Glomerular endothelial cell (primary cell): ENCODE results near the gene SLC43A3. TPM values are rescaled to one million over a fixed set of nuclear protein-coding genes. Genes with fewer than 3 reads are reported as not detected.

Experiments
- DNase-seq: peaks from one replicate; pipeline ENCODE4 v3.0.0-alpha.2; 2011; ENCODE audit warnings: low read depth, low spot score; ENCODE audit errors: extremely low read depth
- total RNA-seq: library from RNA; depleted of rRNA; stranded (reverse); fragments of >200 nt; gene quantifications from 2 replicates; pipeline ENCODE4 v1.2.3, GENCODE V29; 2015

The SLC43A3 gene
- total RNA-seq, 1 donor from 2014 or later, result 29.7 TPM

DNA sequence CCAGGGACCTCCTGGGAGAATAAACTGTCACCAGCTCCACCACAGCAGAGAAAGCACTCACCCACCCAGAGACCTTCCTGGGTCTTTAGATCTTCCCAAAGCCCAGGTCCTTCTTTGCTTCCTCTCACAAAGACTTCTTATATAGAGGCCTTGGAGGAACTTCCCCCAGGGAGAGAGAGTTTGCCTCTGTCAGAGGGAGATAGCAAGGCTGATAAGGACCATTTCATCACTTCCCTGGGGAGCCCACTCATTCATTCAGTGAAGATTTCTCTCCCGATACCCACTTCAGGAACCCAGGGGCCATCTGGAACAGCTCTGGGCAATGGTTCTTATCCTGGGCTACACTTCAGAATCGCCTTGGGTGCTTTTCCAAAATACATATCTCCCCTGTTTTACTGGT lies 36.4 kb downstream of the SLC43A3 start, which contains the start of gene PRG2:
TSS of gene PRG2 (minus strand) at position 116 of the 400 bp plus-strand sequence. CDS start 706 bp downstream, outside the sequence.
- no peak for DNase-seq

DNA sequence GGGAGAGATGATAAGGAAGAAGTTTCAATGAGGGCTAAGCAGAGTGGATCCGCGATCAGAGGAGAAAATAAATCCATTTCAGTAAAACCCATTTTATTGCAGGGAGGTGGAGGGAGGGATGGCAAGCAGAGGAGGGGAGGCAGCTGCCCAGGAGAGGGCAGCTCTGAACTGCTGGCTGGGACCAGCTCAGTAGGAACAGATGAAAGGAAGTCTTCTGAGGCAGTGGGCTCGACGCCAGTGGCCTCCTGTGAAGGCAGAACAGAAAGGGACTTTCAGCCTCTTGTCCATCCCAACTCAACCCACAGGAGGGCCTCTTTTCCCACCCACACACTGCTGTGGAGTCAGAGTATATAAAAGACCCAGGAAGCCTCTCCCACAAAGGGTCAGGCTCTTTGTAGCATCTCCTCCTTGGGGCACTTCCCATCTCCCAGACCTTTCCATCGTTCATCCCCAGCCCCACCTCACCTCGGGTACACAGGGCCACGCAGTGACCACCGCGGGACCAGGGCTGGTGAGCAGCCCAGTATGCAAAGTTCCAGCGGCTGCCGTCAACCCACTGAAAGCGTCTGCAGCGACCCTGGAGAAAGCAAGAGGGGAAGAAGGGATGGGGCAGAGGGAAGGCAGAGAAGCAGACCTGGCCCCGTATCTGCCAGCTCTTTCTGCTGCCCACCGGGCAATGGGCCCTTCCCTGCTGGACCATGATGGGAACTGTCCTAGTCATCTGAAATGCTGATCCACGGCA lies 39.5 kb downstream of the SLC43A3 start:
- DNase-seq, result no peak

DNA sequence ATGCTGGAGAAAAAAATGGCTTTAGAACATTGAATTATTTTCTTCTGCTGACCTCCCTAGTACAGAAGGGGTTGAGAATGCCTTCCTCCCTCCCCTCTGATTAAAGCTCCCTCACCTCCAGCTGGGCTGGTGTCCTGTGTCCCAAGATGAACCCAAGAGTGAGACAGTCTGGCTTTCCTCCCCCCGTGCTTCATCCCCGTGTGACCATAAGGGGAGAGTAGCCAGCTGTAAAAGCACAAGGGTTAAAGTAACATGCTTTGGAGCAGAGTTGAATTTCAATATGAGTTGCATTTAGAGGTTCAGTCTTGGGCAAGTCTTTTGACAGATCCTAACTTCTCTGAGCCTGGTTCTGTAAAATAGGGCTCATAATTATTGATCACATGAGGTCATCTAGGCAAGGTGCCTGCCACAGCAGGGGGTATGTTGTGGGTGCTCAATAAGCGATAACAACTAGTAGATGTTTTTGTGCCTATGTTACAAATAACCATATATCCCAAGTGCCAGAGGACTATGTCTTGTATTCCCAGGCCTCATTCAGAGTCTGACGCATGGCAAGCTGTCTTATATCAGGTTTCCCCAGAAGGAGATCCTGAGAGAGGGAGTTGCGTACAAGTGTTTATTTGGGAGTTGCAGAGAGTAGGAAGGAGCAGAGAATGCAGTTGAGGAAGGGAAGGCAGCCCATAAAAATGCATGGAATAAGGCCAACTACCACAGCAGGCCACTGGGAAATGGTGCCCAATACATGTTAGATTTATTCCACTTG lies 40.6 kb downstream of the SLC43A3 start:
- no peak for DNase-seq

DNA sequence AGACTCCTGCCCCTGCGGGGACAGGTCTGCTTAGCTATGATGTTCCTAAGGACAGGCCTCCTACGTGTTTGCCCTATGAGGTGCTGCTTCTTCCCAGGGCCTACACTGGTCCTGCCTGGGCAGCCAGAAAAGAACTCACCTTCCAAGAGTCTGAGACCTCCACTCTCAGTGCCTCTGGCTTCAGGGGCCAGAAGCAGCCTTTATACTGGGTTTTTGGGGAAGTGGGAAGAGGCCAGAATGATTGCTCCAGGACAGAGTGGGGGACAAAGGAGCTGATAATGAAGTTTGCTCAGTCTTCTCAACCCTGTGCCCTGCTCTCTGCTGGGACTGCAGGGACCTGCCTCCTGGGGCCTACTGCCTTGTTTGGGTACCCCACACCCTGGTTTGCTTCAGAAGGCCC lies 45.9 kb downstream of the SLC43A3 start, which contains the start of gene PRG3:
TSS of gene PRG3 (minus strand) at position 176 of the 400 bp plus-strand sequence. CDS start 442 bp downstream, outside the sequence.
- no peak for DNase-seq

DNA sequence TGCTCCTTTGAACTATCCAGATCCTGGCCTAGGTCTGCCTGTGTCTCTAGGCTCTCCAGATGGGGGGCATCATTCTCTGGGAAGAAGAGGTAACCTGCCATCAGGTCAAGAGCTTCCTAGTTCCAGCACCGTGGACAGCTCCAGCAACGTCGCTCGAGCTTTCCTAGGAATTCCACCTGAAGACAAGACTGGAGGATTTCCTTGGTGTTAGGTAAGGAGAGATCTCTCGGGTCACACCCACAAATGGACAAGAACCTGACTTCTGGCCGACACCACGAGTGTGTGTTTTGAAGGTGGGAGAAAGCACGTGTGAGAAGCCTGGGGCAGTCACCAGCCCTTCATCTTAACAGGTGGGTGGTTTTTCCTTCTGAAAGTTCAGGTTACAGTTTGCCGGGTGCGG lies 47.2 kb downstream of the SLC43A3 start:
- no peak for DNase-seq

DNA sequence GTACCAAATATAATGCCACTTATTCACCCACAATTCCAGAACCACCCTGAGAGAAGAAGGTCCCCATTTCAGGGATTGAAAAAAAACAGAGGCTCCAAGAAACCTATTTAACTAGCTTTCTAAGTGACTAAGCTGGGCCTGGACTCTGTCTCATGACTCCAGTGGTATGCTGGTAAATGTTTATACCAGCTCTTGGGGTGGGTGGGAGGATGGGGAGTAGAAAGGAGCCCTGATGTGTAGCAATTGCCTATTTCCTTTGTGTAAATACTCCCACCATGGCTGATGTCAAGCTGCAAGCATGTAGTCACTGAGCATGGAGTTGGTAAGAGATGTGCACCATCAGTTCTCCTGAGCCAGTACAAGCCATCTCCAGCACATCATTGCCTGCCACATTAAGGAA lies 48.7 kb downstream of the SLC43A3 start:
- no peak for DNase-seq

GRCh38 chr11:57377107-57377506 lies 49.8 kb downstream of the SLC43A3 start:
- no peak for DNase-seq

DNA sequence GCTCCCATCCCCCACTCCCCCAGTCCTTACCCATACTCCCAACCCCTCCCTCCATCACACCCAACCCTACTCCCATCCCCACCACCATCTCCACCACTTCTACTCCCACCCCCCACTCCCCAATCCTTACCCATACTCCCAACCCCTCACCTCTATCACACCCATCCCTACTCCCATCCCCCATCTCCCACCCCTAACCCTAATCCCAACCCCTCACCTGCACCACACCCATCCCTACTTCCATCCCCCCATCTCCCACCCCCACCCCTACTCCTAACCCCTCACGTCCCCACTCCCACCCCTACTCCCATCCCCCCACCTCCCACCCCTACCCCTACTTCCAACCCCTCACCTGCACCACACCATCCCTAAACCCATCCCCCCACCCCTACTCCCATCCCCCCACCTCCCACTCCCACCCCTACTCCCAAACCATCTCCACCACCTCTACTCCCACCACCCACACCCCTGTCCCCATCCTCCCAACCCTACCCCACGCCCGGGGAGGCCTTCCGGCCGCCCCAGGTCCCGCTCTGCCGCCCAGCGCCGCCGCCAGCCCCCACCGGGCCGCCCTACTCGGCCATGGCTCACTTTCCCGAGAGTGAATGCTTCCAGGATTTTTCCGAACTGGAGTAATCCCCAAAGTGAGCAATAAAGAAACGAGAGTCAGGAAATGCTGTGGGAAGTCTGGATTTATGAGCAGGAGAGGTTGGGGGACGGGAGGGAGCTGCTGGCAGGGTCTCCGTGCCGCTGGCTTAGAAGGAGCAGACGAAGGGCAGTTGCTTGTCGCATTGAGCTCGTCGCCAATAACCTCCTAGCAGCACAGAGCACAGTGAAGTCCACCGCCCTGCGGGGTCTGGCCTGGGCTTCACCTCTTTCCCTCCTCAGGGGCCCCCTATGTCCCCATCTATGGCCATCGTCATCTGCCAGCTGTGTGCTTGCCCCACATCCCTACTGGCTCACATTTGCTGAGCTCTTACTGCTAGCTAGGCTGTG lies 50.5 kb downstream of the SLC43A3 start:
- DNase-seq, result no peak

DNA sequence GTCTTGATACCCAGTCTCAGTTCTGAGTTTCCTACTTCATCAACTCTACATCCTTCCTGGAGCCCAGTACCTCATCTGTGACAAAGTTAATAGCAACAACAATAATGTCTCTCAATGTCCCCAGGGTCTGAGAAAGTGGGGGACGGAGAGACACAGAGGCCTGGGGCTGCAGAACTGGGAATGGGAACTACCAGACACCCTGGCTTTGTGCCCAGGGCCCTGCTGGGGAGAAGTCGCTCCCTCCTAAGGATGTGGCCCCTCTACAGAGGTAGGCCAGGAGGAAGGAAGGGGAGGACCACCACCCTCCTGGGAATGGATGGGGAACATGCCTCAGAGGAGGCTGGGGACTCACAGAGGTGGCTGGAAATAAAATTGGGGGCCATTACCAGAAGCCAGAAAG lies 51.4 kb downstream of the SLC43A3 start:
- DNase-seq, result no peak

DNA sequence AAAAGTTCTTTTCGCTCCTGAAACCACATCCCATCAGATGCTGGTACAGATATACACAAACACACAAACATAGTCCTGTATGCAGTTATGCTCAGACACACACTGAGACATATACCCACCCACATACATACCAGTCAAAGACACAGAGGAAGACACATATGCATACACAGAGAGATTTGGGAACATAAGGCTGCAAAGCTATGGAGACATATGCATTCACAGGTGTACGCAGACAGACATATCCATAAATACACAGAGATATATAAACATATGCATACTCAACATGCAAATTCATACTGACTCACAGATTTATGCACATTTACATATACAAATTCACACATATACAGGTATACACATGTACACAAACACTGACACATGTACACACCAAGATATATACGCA lies 52.0 kb downstream of the SLC43A3 start:
- no peak for DNase-seq

DNA sequence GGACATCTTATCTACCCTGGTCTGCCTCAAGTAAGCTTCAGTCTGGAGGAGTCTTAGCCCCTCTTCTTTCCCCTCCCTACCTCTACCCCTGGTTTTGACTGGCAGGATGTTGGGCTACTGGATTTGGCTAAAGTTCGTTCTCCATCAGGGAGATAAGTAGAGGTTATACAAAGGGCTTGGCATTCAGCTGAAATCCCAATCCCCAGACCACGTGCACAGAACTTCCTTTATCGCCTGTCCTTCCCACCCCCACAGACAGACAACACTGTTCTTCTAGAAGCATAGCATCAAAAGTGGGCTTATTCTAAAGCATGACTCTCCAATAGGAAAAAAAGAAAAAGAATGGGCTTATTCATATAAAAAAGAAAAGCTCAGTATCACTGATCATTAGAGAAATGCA lies 53.8 kb downstream of the SLC43A3 start:
- no peak for DNase-seq

GRCh38 chr11:57370941-57371340 lies 56.0 kb downstream of the SLC43A3 start:
- DNase-seq, result no peak

- no peak for DNase-seq
These were observed 56.7 kb downstream of the SLC43A3 start for GRCh38 chr11:57370251-57370650.

- no peak for DNase-seq
These were observed 58.1 kb downstream of the SLC43A3 start for GRCh38 chr11:57368845-57369232.

GRCh38 chr11:57368106-57368844 lies 58.6 kb downstream of the SLC43A3 start:
- DNase-seq, result no peak

- DNase-seq, result no peak
These were observed 61.9 kb downstream of the SLC43A3 start for GRCh38 chr11:57364851-57365660.

DNA sequence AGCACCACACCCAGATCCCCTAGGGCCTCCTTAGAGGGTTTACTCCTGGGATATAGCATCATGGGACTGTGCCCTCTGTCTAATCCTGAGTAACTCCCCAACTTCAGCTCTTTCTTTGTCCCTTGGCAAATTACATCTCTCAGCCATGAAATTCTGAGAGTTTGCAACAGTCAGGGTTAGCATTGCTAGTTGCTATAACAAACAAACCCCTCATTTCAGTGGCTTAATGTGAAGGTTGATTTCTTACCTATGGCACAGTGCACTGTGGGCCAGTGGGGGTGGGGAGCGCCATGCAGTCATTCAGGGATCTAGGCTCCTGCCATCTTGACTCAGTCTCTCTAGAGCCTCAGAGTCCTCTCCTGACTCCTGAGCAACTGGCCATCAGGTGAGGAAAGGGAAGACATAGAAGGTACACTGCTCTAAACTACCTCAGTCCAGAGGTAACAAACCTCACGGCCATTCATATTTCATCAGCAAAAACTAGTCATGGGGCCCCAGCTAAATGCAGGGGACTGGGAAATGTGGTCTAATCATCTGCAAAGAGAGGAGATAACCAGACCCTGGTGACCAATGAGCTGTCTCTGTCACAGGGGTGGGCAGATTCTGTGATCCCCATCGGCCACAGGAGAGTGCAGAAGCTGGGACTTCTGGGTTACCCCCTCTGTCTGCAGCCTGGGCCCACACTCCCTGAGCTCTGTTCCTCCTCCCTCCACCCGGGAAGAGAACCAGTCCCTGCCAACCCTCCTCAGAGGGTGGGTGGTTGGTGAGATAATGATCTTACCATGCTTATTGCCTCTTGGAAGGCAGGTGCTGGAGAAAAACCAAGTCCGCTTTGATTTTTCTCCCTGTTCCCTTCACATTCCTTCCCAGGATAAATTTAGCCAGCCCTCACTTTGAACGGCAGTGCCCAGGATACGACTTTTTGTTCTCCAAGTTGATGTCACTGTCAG lies 63.5 kb downstream of the SLC43A3 start:
- DNase-seq, result no peak

GRCh38 chr11:57361926-57362325 lies 65.0 kb downstream of the SLC43A3 start:
- DNase-seq, result no peak
